Prostate gland (tissue), 2 donors: ENCODE data around the gene CFAP43.

Experiments
- CTCF ChIP-seq, 4 experiments: fragments of 200-600 bp in 2 of 4; fragments of 450-650 bp in 2 of 4; sonication (generic) in 2 of 4; IDR thresholded peaks; 1 replicate in 3 of 4; 2 replicates in 1 of 4; pipeline ENCODE4 v1.5.1; 2016 to 2019; ENCODE audit warnings: antibody characterized with exemption in 4 of 4, mild to moderate bottlenecking in 2 of 4, moderate library complexity in 2 of 4
- POLR2A ChIP-seq: fragments of 450-650 bp; IDR thresholded peaks from one replicate; pipeline ENCODE4 v1.6.1; 2016; ENCODE audit warnings: antibody characterized with exemption, mild to moderate bottlenecking

GRCh38 chr10:104232613-104233102 lies 494 bp upstream of the CFAP43 start:
- TF ChIP-seq POLR2A (no peak), CTCF (IDR thresholded peaks at IDR 0.05) (no peak)
